IMR-90 (cell line): ENCODE data around the gene TAAR8. TPM values are rescaled to one million over a fixed set of nuclear protein-coding genes. Genes with fewer than 3 reads are reported as not detected.

Experiments
- ATAC-seq: fragments of 200-7000 bp; cut with Tn5 transposase; 2 replicates; pipeline ENCODE4 v1.9.1; 2020; ENCODE audit warnings: low read depth, mild to moderate bottlenecking, moderate library complexity
- BruUV-seq: library from RNA; stranded (reverse); fragments of 400-500 nt; replicated peaks from 2 replicates; lab custom pipeline; 2021; lab: Mats Ljungman, UMichigan
- CTCF ChIA-PET: fragments of 300-600 bp; formaldehyde crosslinking; extraction: SDS; loops from one replicate; lab custom pipeline; 2021; ENCODE audit warnings: antibody characterized with exemption; lab: Yijun Ruan, JAX
- POLR2A ChIA-PET: fragments of 300-600 bp; sonication (Branson Sonifier 250); formaldehyde crosslinking; loops from one replicate; lab custom pipeline; 2022; ENCODE audit warnings: antibody characterized with exemption; ENCODE audit not compliant: unreplicated experiment; lab: Charles Lee
- DNase-seq: peaks from one replicate; pipeline ENCODE4 v3.0.0; 2013
- H2AFZ ChIP-seq: replicated peaks from 2 replicates; pipeline ENCODE3; 2013; ENCODE audit warnings: low read length, mild to moderate bottlenecking; ENCODE audit not compliant: poor library complexity
- H2AK5ac ChIP-seq: 2 replicates; pipeline ENCODE4 v1.6.1; 2013; ENCODE audit warnings: low read depth, low read length, inconsistent platforms
- H2AK9ac ChIP-seq: replicated peaks from 2 replicates; pipeline ENCODE3; 2013; ENCODE audit warnings: mild to moderate bottlenecking, low read depth, low read length, moderate library complexity; ENCODE audit not compliant: poor library complexity
- H2BK120ac ChIP-seq: 2 replicates; pipeline ENCODE4 v1.6.1; 2013; ENCODE audit warnings: low read depth, low read length, inconsistent platforms
- H2BK15ac ChIP-seq: 3 replicates; pipeline ENCODE4 v1.6.1; 2013; ENCODE audit warnings: low read depth, low read length, inconsistent platforms
- H2BK20ac ChIP-seq: 2 replicates; pipeline ENCODE4 v1.6.1; 2013; ENCODE audit warnings: low read depth, mild to moderate bottlenecking, inconsistent platforms, low read length, moderate library complexity
- H2BK5ac ChIP-seq: 2 replicates; pipeline ENCODE4 v1.6.1; 2013; ENCODE audit warnings: mild to moderate bottlenecking, low read depth, low read length, inconsistent platforms; ENCODE audit not compliant: poor library complexity, severe bottlenecking
- H3K14ac ChIP-seq: replicated peaks from 2 replicates; pipeline ENCODE4 v1.6.1; 2013; ENCODE audit warnings: low read depth, low read length, inconsistent platforms
- H3K18ac ChIP-seq: 2 replicates; pipeline ENCODE4 v1.6.1; 2013; ENCODE audit warnings: low read depth, low read length, control low read depth
- H3K23ac ChIP-seq: 2 replicates; pipeline ENCODE4 v1.6.1; 2013; ENCODE audit warnings: low read depth, low read length, inconsistent platforms
- H3K27ac ChIP-seq: 2 replicates; pipeline ENCODE4 v1.5.1; 2013; ENCODE audit warnings: mild to moderate bottlenecking, control low read depth, low read length; ENCODE audit not compliant: insufficient read depth
- H3K27me3 ChIP-seq: 2 replicates; pipeline ENCODE4 v1.6.1; 2013; ENCODE audit warnings: low read length; ENCODE audit not compliant: control insufficient read depth, insufficient read depth
- H3K36me3 ChIP-seq: 2 replicates; pipeline ENCODE4 v1.6.1; 2013; ENCODE audit warnings: low read length, mixed read lengths; ENCODE audit not compliant: control insufficient read depth, insufficient read depth
- H3K4ac ChIP-seq: 2 replicates; pipeline ENCODE4 v1.6.1; 2013; ENCODE audit warnings: low read depth, low read length, inconsistent platforms
- H3K4me1 ChIP-seq: 2 replicates; pipeline ENCODE4 v1.6.1; 2013; ENCODE audit warnings: low read length, mixed read lengths; ENCODE audit not compliant: control insufficient read depth, insufficient read depth
- H3K4me2 ChIP-seq: 2 replicates; pipeline ENCODE4 v1.6.1; 2013; ENCODE audit warnings: low read depth, mild to moderate bottlenecking, control low read depth, low read length, moderate library complexity
- H3K4me3 ChIP-seq: 2 replicates; pipeline ENCODE4 v1.5.1; 2013; ENCODE audit warnings: low read depth, mild to moderate bottlenecking, control low read depth, low read length, moderate library complexity; ENCODE audit not compliant: insufficient read depth
- H3K56ac ChIP-seq: 2 replicates; pipeline ENCODE4 v1.6.1; 2013; ENCODE audit warnings: low read length, inconsistent platforms; ENCODE audit not compliant: insufficient read depth; ENCODE audit errors: extremely low read depth
- H3K79me1 ChIP-seq, 2 experiments: 2 replicates each; pipeline ENCODE4 v1.6.1; 2013; ENCODE audit warnings: low read length in 2 of 2, inconsistent platforms in 1 of 2, low read depth in 1 of 2
- H3K9ac ChIP-seq: 2 replicates; pipeline ENCODE4 v1.6.1; 2013; ENCODE audit warnings: low read depth, low read length, control low read depth
- H3K9me1 ChIP-seq: 2 replicates; pipeline ENCODE4 v1.6.1; 2013; ENCODE audit warnings: low read length, inconsistent platforms; ENCODE audit not compliant: insufficient read depth
- H3K9me3 ChIP-seq: 2 replicates; pipeline ENCODE4 v1.6.1; 2013; ENCODE audit warnings: low read length; ENCODE audit not compliant: control insufficient read depth, insufficient read depth
- H4K20me1 ChIP-seq: 2 replicates; pipeline ENCODE4 v1.6.1; 2013; ENCODE audit warnings: low read length, inconsistent platforms; ENCODE audit not compliant: insufficient read depth
- H4K5ac ChIP-seq: 2 replicates; pipeline ENCODE4 v1.6.1; 2013; ENCODE audit warnings: mild to moderate bottlenecking, low read depth, low read length, control low read depth
- H4K8ac ChIP-seq, 2 experiments: 2 replicates each; pipeline ENCODE4 v1.6.1; 2013; ENCODE audit warnings: low read depth in 2 of 2, low read length in 2 of 2, control low read depth in 1 of 2, inconsistent platforms in 1 of 2
- H4K91ac ChIP-seq: 2 replicates; pipeline ENCODE4 v1.6.1; 2013; ENCODE audit warnings: low read depth, low read length, inconsistent platforms; ENCODE audit not compliant: insufficient read depth
- NFE2L2 ChIP-seq: fragments of 150-350 bp; IDR thresholded peaks from 2 replicates; pipeline ENCODE4 v1.6.1; 2016; ENCODE audit warnings: low read depth, mild to moderate bottlenecking, low read length
- RAD21 ChIP-seq: IDR thresholded peaks from 2 replicates; pipeline ENCODE4 v1.6.1; 2012; ENCODE audit warnings: low read length, improper control_type of control experiment
- RCOR1 ChIP-seq: IDR thresholded peaks from 2 replicates; pipeline ENCODE4 v1.6.1; 2012; ENCODE audit warnings: mild to moderate bottlenecking, low read length, improper control_type of control experiment; ENCODE audit not compliant: insufficient replicate concordance
- SMC3 ChIP-seq: fragments of 150-350 bp; IDR thresholded peaks from 2 replicates; pipeline ENCODE4 v1.6.1; 2016; ENCODE audit warnings: low read depth, mild to moderate bottlenecking, antibody characterized with exemption, low read length, moderate library complexity
- WGBS, 2 experiments: methylation state at CpG; one replicate each; pipeline versions ENCODE4 v1.1.5 to v1.1.7; 2013; ENCODE audit warnings: missing lambda C conversion rate in 2 of 2; ENCODE audit not compliant: insufficient read length in 1 of 2; ENCODE audit errors: extremely low coverage in 2 of 2; 5-methylcytosine and 5-hydroxymethylcytosine counted together
- dilution Hi-C: fragments of 300-500 bp; cut with HindIII; formaldehyde crosslinking; loops from one replicate; pipeline ENCODE4 v1.14.3; 2018; ENCODE audit warnings: low sequenced_read_pairs; ENCODE audit not compliant: unreplicated experiment
- in situ Hi-C: fragments of 300-500 bp; cut with MboI; formaldehyde crosslinking; loops from 3 replicates; pipeline ENCODE4 v1.14.3; 2019; ENCODE audit warnings: low sequenced_read_pairs, inconsistent platforms, mixed read lengths
- intact Hi-C: fragments of 100-400 bp; cut with micrococcal nuclease; formaldehyde crosslinking; loops from 2 replicates; pipeline ENCODE4 v1.10.0; 2022
- polyA plus RNA-seq, 3 experiments: library from polyadenylated mRNA; depleted of rRNA; stranded (reverse); fragments of >200 nt; gene quantifications; 2 replicates each; pipeline ENCODE4 v1.2.3, GENCODE V29; 2012; ENCODE audit warnings: low replicate concordance in 1 of 3
- total RNA-seq: library from RNA; depleted of rRNA; stranded (reverse); fragments of >200 nt; gene quantifications from 2 replicates; pipeline ENCODE4 v1.2.3, GENCODE V29; 2012
- TF ChIP-seq, protein P1 (sequence below): fragments of 150-350 bp; IDR thresholded peaks from 2 replicates; pipeline ENCODE4 v1.6.1; 2017; ENCODE audit warnings: mild to moderate bottlenecking, antibody characterized with exemption, low read length, low read depth
- TF ChIP-seq, protein P2 (sequence below): fragments of 150-350 bp; IDR thresholded peaks from 2 replicates; pipeline ENCODE4 v1.6.1; 2016; ENCODE audit warnings: low read depth, mild to moderate bottlenecking, low read length, moderate library complexity, borderline replicate concordance

Gene TAAR8
- total and polyA plus RNA-seq, 2 of the 4 experiments (the other 2 are of a cell fraction) = not detected

DNA sequence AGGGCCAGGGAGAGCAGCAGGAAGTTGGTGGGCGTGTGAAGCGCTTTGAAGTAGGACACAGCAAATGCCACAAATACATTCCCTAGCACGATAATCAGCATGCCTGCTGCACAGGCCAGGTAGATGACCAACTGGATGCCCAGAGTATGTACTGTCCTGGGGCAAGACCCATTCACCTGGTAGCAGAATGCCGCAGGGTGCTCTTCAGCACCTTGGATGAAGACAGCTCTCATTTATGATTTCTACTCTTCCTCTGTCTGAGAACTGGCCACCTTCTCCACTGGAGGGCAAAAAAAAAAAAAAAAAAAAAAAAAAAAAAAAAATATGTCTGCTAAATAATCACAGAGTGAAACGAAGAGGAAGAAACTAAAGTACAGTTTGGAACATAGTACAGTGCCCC, 37.0 kb downstream of the TAAR8 start, which contains the start of gene TAAR5:
TSS of gene TAAR5 (minus strand) at position 288 of the 400 bp plus-strand sequence. CDS start at position 233, 55 bp downstream.
- no peak within 1 kb of the TSS for H3K4me3 ChIP-seq
- no peak within 1 kb of the TSS for H3K56ac ChIP-seq
- intact Hi-C loops = no loop called here
- no peak within 1 kb of the TSS for H3K9ac ChIP-seq
- H3K4ac ChIP-seq = no peak within 1 kb of the TSS
- H2BK20ac ChIP-seq = no peak within 1 kb of the TSS
- H3K9me1 ChIP-seq = no peaks in the 10 kb centered on the region
- H3K14ac ChIP-seq = no peak within 1 kb of the TSS
- H2AK5ac ChIP-seq = no peak within 1 kb of the TSS
- DNase-seq = no peak
- H2AK9ac ChIP-seq = no peak within 1 kb of the TSS
- H3K79me1 ChIP-seq = no peaks in the 10 kb centered on the region
- H3K23ac ChIP-seq = no peak within 1 kb of the TSS
- in situ Hi-C loops = no loop called here
- no peaks in the 10 kb centered on the region for H4K20me1 ChIP-seq
- WGBS, 2 experiments = 80% methylated on average over 1 of the region's 5 CpGs; no CpG with 5 or more reads in 1 of the 2 experiments
- peaks cover 33% of the 10 kb centered on the region for H3K27me3 ChIP-seq
- TF ChIP-seq RCOR1 (no peak), SMC3 (no peak), NFE2L2 (no peak), RAD21 (no peak)
- TF ChIP-seq, protein P1, sequence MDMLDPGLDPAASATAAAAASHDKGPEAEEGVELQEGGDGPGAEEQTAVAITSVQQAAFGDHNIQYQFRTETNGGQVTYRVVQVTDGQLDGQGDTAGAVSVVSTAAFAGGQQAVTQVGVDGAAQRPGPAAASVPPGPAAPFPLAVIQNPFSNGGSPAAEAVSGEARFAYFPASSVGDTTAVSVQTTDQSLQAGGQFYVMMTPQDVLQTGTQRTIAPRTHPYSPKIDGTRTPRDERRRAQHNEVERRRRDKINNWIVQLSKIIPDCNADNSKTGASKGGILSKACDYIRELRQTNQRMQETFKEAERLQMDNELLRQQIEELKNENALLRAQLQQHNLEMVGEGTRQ = no peak
- TF ChIP-seq, protein P2, sequence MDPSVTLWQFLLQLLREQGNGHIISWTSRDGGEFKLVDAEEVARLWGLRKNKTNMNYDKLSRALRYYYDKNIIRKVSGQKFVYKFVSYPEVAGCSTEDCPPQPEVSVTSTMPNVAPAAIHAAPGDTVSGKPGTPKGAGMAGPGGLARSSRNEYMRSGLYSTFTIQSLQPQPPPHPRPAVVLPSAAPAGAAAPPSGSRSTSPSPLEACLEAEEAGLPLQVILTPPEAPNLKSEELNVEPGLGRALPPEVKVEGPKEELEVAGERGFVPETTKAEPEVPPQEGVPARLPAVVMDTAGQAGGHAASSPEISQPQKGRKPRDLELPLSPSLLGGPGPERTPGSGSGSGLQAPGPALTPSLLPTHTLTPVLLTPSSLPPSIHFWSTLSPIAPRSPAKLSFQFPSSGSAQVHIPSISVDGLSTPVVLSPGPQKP = no peak
- BruUV-seq = no TSS peak
- no peak within 1 kb of the TSS for H4K5ac ChIP-seq
- ATAC-seq = no peak
- no peak within 1 kb of the TSS for H2BK120ac ChIP-seq
- H2AFZ ChIP-seq = no peak within 1 kb of the TSS
- H3K4me2 ChIP-seq = no peak within 1 kb of the TSS
- no peak within 1 kb of the TSS for H3K18ac ChIP-seq
- no peak within 1 kb of the TSS for H4K8ac ChIP-seq
- POLR2A ChIA-PET = no interaction called here
- no peak within 1 kb of the TSS for H4K91ac ChIP-seq
- no peaks in the 10 kb centered on the region for H3K36me3 ChIP-seq
- CTCF ChIA-PET = interaction anchor here (0.7 to 1.0 kb wide), 2 partner anchors 10 to 59 kb away, joined by 3 to 4 read pairs; no protein-coding TSS in a partner anchor
- dilution Hi-C loops = no loop called here
- H2BK5ac ChIP-seq = no peak within 1 kb of the TSS
- no peaks in the 10 kb centered on the region for H3K4me1 ChIP-seq
- H3K27ac ChIP-seq = no peak within 1 kb of the TSS
- no peaks in the 10 kb centered on the region for H3K9me3 ChIP-seq
- H2BK15ac ChIP-seq = no peak within 1 kb of the TSS
